Keratinocyte (primary cell): ENCODE measurements around the gene PALM3. TPM values are rescaled to one million over a fixed set of nuclear protein-coding genes. Genes with fewer than 3 reads are reported as not detected.

Source experiments
- DNase-seq: peaks from one replicate; pipeline ENCODE4 v3.0.0-alpha.2; 2011; ENCODE audit warnings: low read depth, missing footprints, low spot score
- FAIRE-seq: peaks from 2 replicates; lab custom pipeline; 2011; peaks lifted over from hg19 to GRCh38; lab: Jason Lieb, UNC
- H2AFZ ChIP-seq: 2 replicates; pipeline ENCODE4 v1.6.0; 2012; ENCODE audit warnings: low read length, control low read depth, inconsistent platforms; ENCODE audit not compliant: control insufficient read depth
- H3K27ac ChIP-seq: 2 replicates; pipeline ENCODE4 v1.5.1; 2011; ENCODE audit warnings: low read length; ENCODE audit not compliant: control insufficient read depth, insufficient read depth
- H3K27me3 ChIP-seq: 3 replicates; pipeline ENCODE4 v1.6.0; 2011; ENCODE audit warnings: low read length; ENCODE audit not compliant: control insufficient read depth, insufficient read depth; ENCODE audit errors: extremely low read depth
- H3K36me3 ChIP-seq, 2 experiments: 2 replicates in 1 of 2; 3 replicates in 1 of 2; pipeline ENCODE4 v1.5.1; 2011; ENCODE audit warnings: low read length in 2 of 2, mild to moderate bottlenecking in 1 of 2; ENCODE audit not compliant: control insufficient read depth in 2 of 2, insufficient read depth in 2 of 2; ENCODE audit errors: extremely low read depth in 1 of 2
- H3K4me1 ChIP-seq: 3 replicates; pipeline ENCODE4 v1.5.1; 2011; ENCODE audit warnings: low read length; ENCODE audit not compliant: control insufficient read depth, insufficient read depth; ENCODE audit errors: extremely low read depth
- H3K4me2 ChIP-seq: 3 replicates; pipeline ENCODE4 v1.6.0; 2011; ENCODE audit warnings: low read depth, low read length; ENCODE audit not compliant: control insufficient read depth, insufficient read depth; ENCODE audit errors: extremely low read depth
- H3K4me3 ChIP-seq, 3 experiments: fragments of 200-600 bp in 1 of 3; sonication (generic) in 1 of 3; 2 replicates in 2 of 3; 3 replicates in 1 of 3; pipeline ENCODE4 v1.5.1; 2011 to 2016; ENCODE audit warnings: low read length in 3 of 3, mild to moderate bottlenecking in 3 of 3, control low read depth in 2 of 3, inconsistent platforms in 1 of 3, low read depth in 1 of 3, mixed read lengths in 1 of 3, mixed run types in 1 of 3, moderate library complexity in 1 of 3; ENCODE audit not compliant: control insufficient read depth in 2 of 3, insufficient read depth in 2 of 3; ENCODE audit errors: extremely low read depth in 1 of 3
- H3K79me2 ChIP-seq: 2 replicates; pipeline ENCODE4 v1.6.0; 2012; ENCODE audit warnings: low read length; ENCODE audit not compliant: control insufficient read depth, insufficient read depth
- H3K9ac ChIP-seq: 3 replicates; pipeline ENCODE4 v1.6.0; 2011; ENCODE audit warnings: low read length; ENCODE audit not compliant: control insufficient read depth, insufficient read depth; ENCODE audit errors: extremely low read depth
- H3K9me1 ChIP-seq: 3 replicates; pipeline ENCODE4 v1.6.0; 2011; ENCODE audit warnings: low read length; ENCODE audit not compliant: control insufficient read depth, insufficient read depth; ENCODE audit errors: extremely low read depth
- H3K9me3 ChIP-seq: 2 replicates; pipeline ENCODE4 v1.5.1; 2012; ENCODE audit warnings: low read depth, low read length; ENCODE audit not compliant: control insufficient read depth
- H4K20me1 ChIP-seq: 3 replicates; pipeline ENCODE4 v1.6.0; 2011; ENCODE audit warnings: low read length; ENCODE audit not compliant: control insufficient read depth, insufficient read depth; ENCODE audit errors: extremely low read depth
- CTCF ChIP-seq, 3 experiments: IDR thresholded peaks in 1 of 3; conservative IDR thresholded peaks in 1 of 3; optimal IDR thresholded peaks in 1 of 3; 2 replicates in 2 of 3; 3 replicates in 1 of 3; pipeline versions ENCODE3 to v1.5.1; 2011; ENCODE audit warnings: low read length in 3 of 3, mild to moderate bottlenecking in 3 of 3, moderate library complexity in 2 of 3, control low read depth in 1 of 3, inconsistent platforms in 1 of 3; ENCODE audit not compliant: insufficient read depth in 2 of 3; ENCODE audit errors: extremely low read depth in 1 of 3
- EZH2 ChIP-seq: IDR thresholded peaks from one replicate; pipeline ENCODE4 v1.6.1; 2012; ENCODE audit warnings: inconsistent platforms, mild to moderate bottlenecking, low read length, moderate library complexity
- dilution Hi-C: fragments of 300-500 bp; cut with MboI; formaldehyde crosslinking; loops from one replicate; pipeline ENCODE4 v1.7.0; 2020; ENCODE audit warnings: low sequenced_read_pairs; ENCODE audit not compliant: extremely low pct_ligation_motif_present
- polyA plus RNA-seq, 5 experiments: library from polyadenylated mRNA; depleted of rRNA in 3 of 5; stranded (reverse) in 3 of 5; stranded (forward) in 1 of 5; unstranded in 1 of 5; fragments of >200 nt; gene quantifications; 1 replicate in 1 of 5; 2 replicates in 3 of 5; 3 replicates in 1 of 5; pipeline versions ENCODE4 v1.2.1 to v1.2.3, GENCODE V29; 2011 to 2012; ENCODE audit warnings: missing spikeins in 2 of 5, low read depth in 1 of 5, low replicate concordance in 1 of 5

PALM3 gene
- polyA plus RNA-seq, 1 donor (not counting 4 experiments of a cell fraction or from before 2014, with no cell fraction given): not detected

- no peaks in the 10 kb centered on the region for H3K4me1 ChIP-seq
- peaks cover 20% of the 10 kb centered on the region for H3K27me3 ChIP-seq
- DNase-seq: no peak
- no peaks in the 10 kb centered on the region for H3K9me1 ChIP-seq
- TF ChIP-seq CTCF (optimal IDR thresholded peaks at IDR 0.05 in 1 of 3, IDR thresholded peaks at IDR 0.05 in 1 of 3, conservative IDR thresholded peaks at IDR 0.05 in 1 of 3; ENCODE audit: extremely low read depth in 1 of 3, insufficient read depth in 2 of 3, low read length in 3 of 3) (no peak), EZH2 (no peak)
- dilution Hi-C loops: no loop called here
- H3K36me3 ChIP-seq: peaks cover 0 to 2% of the 10 kb centered on the region in 2 experiments
- no peak overlapping the region for H3K4me3 ChIP-seq
- no peak overlapping the region for H3K4me2 ChIP-seq
- no peak overlapping the region for H3K9ac ChIP-seq
- H4K20me1 ChIP-seq: no peaks in the 10 kb centered on the region
- no peaks in the 10 kb centered on the region for H3K9me3 ChIP-seq
- FAIRE-seq: no peak
- no peaks in the 10 kb centered on the region for H3K79me2 ChIP-seq
- H2AFZ ChIP-seq: no peak overlapping the region
- H3K27ac ChIP-seq: no peak overlapping the region
Observed at GRCh38 chr19:14053500-14053899, 8.4 kb downstream of the PALM3 start.

GRCh38 chr19:14053032-14053431 lies 8.8 kb downstream of the PALM3 start:
- peaks cover 0 to 2% of the 10 kb centered on the region in 2 experiments for H3K36me3 ChIP-seq
- H3K9me1 ChIP-seq: no peaks in the 10 kb centered on the region
- no peak overlapping the region for H3K27ac ChIP-seq
- no peak overlapping the region for H3K4me2 ChIP-seq
- H3K27me3 ChIP-seq: peaks cover 16% of the 10 kb centered on the region
- DNase-seq (no peak), FAIRE-seq (no peak)
- no peak for TF ChIP-seq CTCF (optimal IDR thresholded peaks at IDR 0.05 in 1 of 3, IDR thresholded peaks at IDR 0.05 in 1 of 3, conservative IDR thresholded peaks at IDR 0.05 in 1 of 3; ENCODE audit: extremely low read depth in 1 of 3, insufficient read depth in 2 of 3, low read length in 3 of 3)
- no peak for TF ChIP-seq EZH2
- H3K9ac ChIP-seq: no peak overlapping the region
- H3K4me1 ChIP-seq: no peaks in the 10 kb centered on the region
- no peak overlapping the region for H3K4me3 ChIP-seq
- dilution Hi-C loops: no loop called here
- H4K20me1 ChIP-seq: no peaks in the 10 kb centered on the region
- H2AFZ ChIP-seq: no peak overlapping the region
- H3K79me2 ChIP-seq: no peaks in the 10 kb centered on the region
- no peaks in the 10 kb centered on the region for H3K9me3 ChIP-seq
